ENCODE measurements around the gene SCLY. TPM values are rescaled to one million over a fixed set of nuclear protein-coding genes. Genes with fewer than 3 reads are reported as not detected.
"Not testable (repeated sequence)": the region's sequence is repeated elsewhere in the genome, so short reads cannot be mapped to it uniquely, and the experiment has no call there.

SCLY gene
- total and polyA plus RNA-seq, 8 donors = 5.4 to 12.8 (median 11.4) TPM

- peaks cover 0 to 4% (median under 1%) of the 10 kb centered on the region in 4 donors for H3K4me1 ChIP-seq
- H3K4me3 ChIP-seq = no peak overlapping the region
- no peak for DNase-seq
- H3K36me3 ChIP-seq = no peaks in the 10 kb centered on the region
- peaks cover 0 to 30% (median 4%) of the 10 kb centered on the region in 3 donors for H3K27me3 ChIP-seq
- 83 to 90% (median 89%) methylated on average over 26 to 32 of the region's 32 CpGs for WGBS, 5 donors
- intact Hi-C loops (cut with DNase I; ENCODE audit: low total_unique reads) = no loop called here
- no peak overlapping the region for H3K27ac ChIP-seq
- H3K9me3 ChIP-seq = peaks cover 0 to 9% (median 0%) of the 10 kb centered on the region in 4 donors
- TF ChIP-seq POLR2AphosphoS5 (IDR thresholded peaks at IDR 0.05) (no peak), POLR2A (IDR thresholded peaks at IDR 0.05) (no peak), CTCF (IDR thresholded peaks at IDR 0.05) (no peak), EP300 (IDR thresholded peaks at IDR 0.05) (no peak)
Measured at GRCh38 chr2:238114851-238115660, 54.3 kb downstream of the SCLY start.

- Histone ChIP-seq H3K27me3 (peaks cover 0 to 37% (median 4%) of the 10 kb centered on the region in 3 donors), H3K4me1 (peaks cover 0 to 11% (median 3%) of the 10 kb centered on the region in 4 donors)
- H3K27ac ChIP-seq; H3K36me3 ChIP-seq; H3K4me3 ChIP-seq; DNase-seq; intact Hi-C loops (cut with DNase I; ENCODE audit: low total_unique reads); H3K9me3 ChIP-seq: not testable (repeated sequence)
- WGBS, 5 donors = 87 to 93% (median 92%) methylated on average over 11 to 12 of the region's 12 CpGs
Measured at GRCh38 chr2:238115709-238116108, 54.9 kb downstream of the SCLY start.

GRCh38 chr2:238116298-238117198 is 55.7 kb downstream of the SCLY start:
- Histone ChIP-seq H3K27me3 (peaks cover 0 to 45% (median 7%) of the 10 kb centered on the region in 3 donors), H3K4me3 (no peak overlapping the region), H3K27ac (no peak overlapping the region), H3K36me3 (no peaks in the 10 kb centered on the region), H3K4me1 (peaks cover 0 to 13% (median 3%) of the 10 kb centered on the region in 4 donors), H3K9me3 (peaks cover 0 to 9% (median 0%) of the 10 kb centered on the region in 4 donors)
- no peak for DNase-seq
- no peak for TF ChIP-seq POLR2A (IDR thresholded peaks at IDR 0.05)
- no peak for TF ChIP-seq EP300 (IDR thresholded peaks at IDR 0.05)
- no peak for TF ChIP-seq CTCF (IDR thresholded peaks at IDR 0.05)
- no peak for TF ChIP-seq POLR2AphosphoS5 (IDR thresholded peaks at IDR 0.05)
- intact Hi-C loops (cut with DNase I; ENCODE audit: low total_unique reads) = no loop called here
- WGBS, 5 donors = 87 to 91% (median 90%) methylated on average over 14 to 21 of the region's 21 CpGs

GRCh38 chr2:238117199-238118154 is 56.7 kb downstream of the SCLY start:
- DNase-seq = no peak
- Histone ChIP-seq H3K4me3 (no peak overlapping the region), H3K4me1 (peaks cover 0 to 13% (median 3%) of the 10 kb centered on the region in 4 donors), H3K36me3 (no peaks in the 10 kb centered on the region), H3K9me3 (peaks cover 0 to 9% (median 0%) of the 10 kb centered on the region in 4 donors), H3K27me3 (peaks cover 0 to 49% (median 7%) of the 10 kb centered on the region in 3 donors), H3K27ac (no peak overlapping the region)
- TF ChIP-seq POLR2AphosphoS5 (IDR thresholded peaks at IDR 0.05) (no peak), POLR2A (IDR thresholded peaks at IDR 0.05) (no peak)
- 68 to 81% (median 75%) methylated on average over 8 to 11 of the region's 11 CpGs for WGBS, 5 donors
- intact Hi-C loops (cut with DNase I; ENCODE audit: low total_unique reads) = no loop called here
